ENCODE data around the gene NUTF2.

NUTF2 gene

DNA sequence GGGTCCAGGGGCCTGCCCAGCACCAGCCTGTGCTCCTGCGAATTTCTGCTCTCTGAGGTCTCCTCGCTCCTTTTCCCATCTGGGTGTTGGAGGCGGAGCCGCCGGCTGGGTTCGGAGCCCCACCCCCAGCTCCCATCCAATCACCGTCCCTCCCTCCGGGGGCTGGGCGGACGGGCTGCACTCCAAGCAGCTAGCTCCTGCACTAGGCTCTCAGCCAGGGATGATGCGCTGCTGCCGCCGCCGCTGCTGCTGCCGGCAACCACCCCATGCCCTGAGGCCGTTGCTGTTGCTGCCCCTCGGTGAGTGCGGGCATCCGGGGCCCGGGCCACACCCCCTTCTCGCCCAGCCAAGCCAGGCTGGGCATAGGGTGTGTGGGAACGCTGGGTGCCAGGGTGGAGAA is 38.0 kb downstream of the NUTF2 start, which contains the start of gene NRN1L:
Gene NRN1L, plus strand, starts transcription at position 202 of the 400 bp plus-strand sequence. Its CDS starts 19 bp downstream, at position 221.
- peak within 1 kb of the TSS in 1 of 2 experiments; percentile 20 for H3K4me3 ChIP-seq (ENCODE audit: insufficient read depth in 1 of 2, low read depth in 1 of 2, low read length in 2 of 2)
- H3K9ac ChIP-seq (ENCODE audit: low read length) = peak within 1 kb of the TSS; percentile 56
- no peak within 1 kb of the TSS for H2BK120ac ChIP-seq (ENCODE audit: low read depth, low read length)
- no peak within 1 kb of the TSS for H2BK12ac ChIP-seq (ENCODE audit: low read length in 2 of 2)
- H3K14ac ChIP-seq (ENCODE audit: low read length in 2 of 2) = no peak within 1 kb of the TSS
- H2BK5ac ChIP-seq (ENCODE audit: low read depth, low read length, poor library complexity, severe bottlenecking) = no peak within 1 kb of the TSS
- no peaks in the 10 kb centered on the region for H3K27me3 ChIP-seq (ENCODE audit: control insufficient read depth in 1 of 2, insufficient read depth in 1 of 2, low read length in 2 of 2)
- peaks cover 48 to 80% of the 10 kb centered on the region in 2 experiments for H3K36me3 ChIP-seq (ENCODE audit: control insufficient read depth in 1 of 2, insufficient read depth in 2 of 2, low read depth in 1 of 2, low read length in 2 of 2)
- no peak within 1 kb of the TSS for H2AFZ ChIP-seq (ENCODE audit: low read depth, low read length)
- WGBS = 32% methylated on average over 22 of the region's 22 CpGs
- no peak within 1 kb of the TSS for H3K4ac ChIP-seq (ENCODE audit: low read depth in 1 of 2, low read length in 2 of 2)
- H4K8ac ChIP-seq (ENCODE audit: low read length) = no peak within 1 kb of the TSS
- no peak within 1 kb of the TSS for H3K18ac ChIP-seq (ENCODE audit: low read depth in 1 of 2, low read length in 2 of 2)
- peaks cover 16% of the 10 kb centered on the region for H3K79me1 ChIP-seq (replicated peaks; ENCODE audit: low read length, poor library complexity, severe bottlenecking)
- H3K23ac ChIP-seq (ENCODE audit: low read length in 2 of 2) = no peak within 1 kb of the TSS
- no peak within 1 kb of the TSS for H2BK15ac ChIP-seq (ENCODE audit: low read depth, poor library complexity, severe bottlenecking)
- DNase-seq = peak; percentile 86
- peaks cover 9% of the 10 kb centered on the region for H3K4me1 ChIP-seq (ENCODE audit: control insufficient read depth, insufficient read depth, low read depth, low read length)
- H4K91ac ChIP-seq (ENCODE audit: low read length) = no peak within 1 kb of the TSS
- H3K4me2 ChIP-seq (ENCODE audit: low read length, poor library complexity, severe bottlenecking) = no peak within 1 kb of the TSS
- no peaks in the 10 kb centered on the region for H3K9me3 ChIP-seq (ENCODE audit: control insufficient read depth, low read length)
- no peak within 1 kb of the TSS for H2AK5ac ChIP-seq (ENCODE audit: low read length, severe bottlenecking)
- H3K27ac ChIP-seq (ENCODE audit: low read length, poor library complexity, severe bottlenecking) = no peak within 1 kb of the TSS

DNA sequence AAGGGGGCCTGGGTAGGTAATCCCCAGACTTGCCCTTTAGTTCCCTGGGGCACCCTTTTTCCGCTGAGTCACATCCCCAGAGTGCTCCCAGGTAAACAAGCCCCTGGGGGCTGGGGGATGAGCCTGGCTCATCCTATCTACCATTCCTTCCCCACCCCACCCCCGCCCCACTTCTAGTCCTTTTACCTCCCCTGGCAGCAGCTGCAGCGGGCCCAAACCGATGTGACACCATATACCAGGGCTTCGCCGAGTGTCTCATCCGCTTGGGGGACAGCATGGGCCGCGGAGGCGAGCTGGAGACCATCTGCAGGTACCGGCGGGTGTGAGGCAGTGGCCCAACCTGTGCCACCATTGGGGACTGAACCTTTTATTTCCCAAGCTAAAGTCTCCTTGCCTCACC is 38.8 kb downstream of the NUTF2 start:
- Histone ChIP-seq H3K4ac (ENCODE audit: low read depth in 1 of 2, low read length in 2 of 2) (no peak overlapping the region), H3K4me1 (ENCODE audit: control insufficient read depth, insufficient read depth, low read depth, low read length) (peaks cover 9% of the 10 kb centered on the region), H3K14ac (ENCODE audit: low read length in 2 of 2) (no peak overlapping the region), H2BK5ac (ENCODE audit: low read depth, low read length, poor library complexity, severe bottlenecking) (no peak overlapping the region), H3K27ac (ENCODE audit: low read length, poor library complexity, severe bottlenecking) (no peak overlapping the region), H3K18ac (ENCODE audit: low read depth in 1 of 2, low read length in 2 of 2) (no peak overlapping the region), H3K4me2 (ENCODE audit: low read length, poor library complexity, severe bottlenecking) (no peak overlapping the region), H3K9ac (ENCODE audit: low read length) (no peak overlapping the region), H3K79me1 (replicated peaks; ENCODE audit: low read length, poor library complexity, severe bottlenecking) (peaks cover 11% of the 10 kb centered on the region), H4K8ac (ENCODE audit: low read length) (no peak overlapping the region), H3K23ac (ENCODE audit: low read length in 2 of 2) (no peak overlapping the region), H3K36me3 (ENCODE audit: control insufficient read depth in 1 of 2, insufficient read depth in 2 of 2, low read depth in 1 of 2, low read length in 2 of 2) (peaks cover 39 to 72% of the 10 kb centered on the region in 2 experiments), H2BK12ac (ENCODE audit: low read length in 2 of 2) (no peak overlapping the region), H4K91ac (ENCODE audit: low read length) (no peak overlapping the region), H3K9me3 (ENCODE audit: control insufficient read depth, low read length) (no peaks in the 10 kb centered on the region), H2AK5ac (ENCODE audit: low read length, severe bottlenecking) (no peak overlapping the region), H2AFZ (ENCODE audit: low read depth, low read length) (no peak overlapping the region), H3K27me3 (ENCODE audit: control insufficient read depth in 1 of 2, insufficient read depth in 1 of 2, low read length in 2 of 2) (no peaks in the 10 kb centered on the region), H2BK15ac (ENCODE audit: low read depth, poor library complexity, severe bottlenecking) (no peak overlapping the region), H2BK120ac (ENCODE audit: low read depth, low read length) (no peak overlapping the region), H3K4me3 (ENCODE audit: insufficient read depth in 1 of 2, low read depth in 1 of 2, low read length in 2 of 2) (no peak overlapping the region)
- 92% methylated on average over 12 of the region's 12 CpGs for WGBS
- DNase-seq = no peak

DNA sequence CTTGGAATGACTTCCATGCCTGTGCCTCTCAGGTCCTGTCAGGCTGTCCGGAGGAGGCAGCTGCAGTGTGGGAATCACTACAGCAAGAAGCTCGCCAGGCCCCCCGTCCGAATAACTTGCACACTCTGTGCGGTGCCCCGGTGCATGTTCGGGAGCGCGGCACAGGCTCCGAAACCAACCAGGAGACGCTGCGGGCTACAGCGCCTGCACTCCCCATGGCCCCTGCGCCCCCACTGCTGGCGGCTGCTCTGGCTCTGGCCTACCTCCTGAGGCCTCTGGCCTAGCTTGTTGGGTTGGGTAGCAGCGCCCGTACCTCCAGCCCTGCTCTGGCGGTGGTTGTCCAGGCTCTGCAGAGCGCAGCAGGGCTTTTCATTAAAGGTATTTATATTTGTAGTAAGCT is 39.2 kb downstream of the NUTF2 start:
- H4K91ac ChIP-seq (ENCODE audit: low read length) = no peak overlapping the region
- no peak overlapping the region for H3K27ac ChIP-seq (ENCODE audit: low read length, poor library complexity, severe bottlenecking)
- no peak overlapping the region for H3K18ac ChIP-seq (ENCODE audit: low read depth in 1 of 2, low read length in 2 of 2)
- no peak overlapping the region for H2BK120ac ChIP-seq (ENCODE audit: low read depth, low read length)
- no peak for DNase-seq
- H3K4ac ChIP-seq (ENCODE audit: low read depth in 1 of 2, low read length in 2 of 2) = no peak overlapping the region
- H3K9ac ChIP-seq (ENCODE audit: low read length) = no peak overlapping the region
- no peak overlapping the region for H2BK5ac ChIP-seq (ENCODE audit: low read depth, low read length, poor library complexity, severe bottlenecking)
- no peaks in the 10 kb centered on the region for H3K9me3 ChIP-seq (ENCODE audit: control insufficient read depth, low read length)
- H3K36me3 ChIP-seq (ENCODE audit: control insufficient read depth in 1 of 2, insufficient read depth in 2 of 2, low read depth in 1 of 2, low read length in 2 of 2) = peaks cover 35 to 67% of the 10 kb centered on the region in 2 experiments
- H2BK15ac ChIP-seq (ENCODE audit: low read depth, poor library complexity, severe bottlenecking) = no peak overlapping the region
- H3K23ac ChIP-seq (ENCODE audit: low read length in 2 of 2) = no peak overlapping the region
- H3K27me3 ChIP-seq (ENCODE audit: control insufficient read depth in 1 of 2, insufficient read depth in 1 of 2, low read length in 2 of 2) = no peaks in the 10 kb centered on the region
- no peak overlapping the region for H3K4me3 ChIP-seq (ENCODE audit: insufficient read depth in 1 of 2, low read depth in 1 of 2, low read length in 2 of 2)
- H4K8ac ChIP-seq (ENCODE audit: low read length) = no peak overlapping the region
- H2AFZ ChIP-seq (ENCODE audit: low read depth, low read length) = no peak overlapping the region
- no peak overlapping the region for H3K4me2 ChIP-seq (ENCODE audit: low read length, poor library complexity, severe bottlenecking)
- no peak overlapping the region for H2AK5ac ChIP-seq (ENCODE audit: low read length, severe bottlenecking)
- H3K79me1 ChIP-seq (replicated peaks; ENCODE audit: low read length, poor library complexity, severe bottlenecking) = peaks cover 10% of the 10 kb centered on the region
- WGBS = 96% methylated on average over 17 of the region's 19 CpGs
- no peak overlapping the region for H2BK12ac ChIP-seq (ENCODE audit: low read length in 2 of 2)
- no peak overlapping the region for H3K14ac ChIP-seq (ENCODE audit: low read length in 2 of 2)
- H3K4me1 ChIP-seq (ENCODE audit: control insufficient read depth, insufficient read depth, low read depth, low read length) = peaks cover 9% of the 10 kb centered on the region

DNA sequence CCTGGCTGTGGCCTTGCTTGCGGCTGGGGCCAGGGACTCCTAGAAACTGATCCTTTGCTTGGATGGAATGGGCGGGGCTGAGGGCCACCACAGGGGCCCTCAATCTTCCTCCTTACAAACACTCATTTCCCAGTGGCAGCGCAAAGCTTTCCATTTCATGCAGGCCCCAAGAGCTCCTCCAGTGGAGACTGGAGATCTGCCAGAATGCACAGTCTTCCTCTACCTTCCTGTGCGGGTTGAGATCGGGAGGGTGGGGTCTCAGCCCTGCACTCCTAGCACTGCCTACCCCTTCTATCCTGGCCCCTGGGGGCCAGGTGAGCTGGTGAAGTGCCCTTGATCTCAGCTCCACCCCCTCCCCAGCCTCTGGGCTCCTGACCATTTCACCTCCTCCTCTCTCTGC is 39.7 kb downstream of the NUTF2 start:
- H4K8ac ChIP-seq (ENCODE audit: low read length) = no peak overlapping the region
- H3K27me3 ChIP-seq (ENCODE audit: control insufficient read depth in 1 of 2, insufficient read depth in 1 of 2, low read length in 2 of 2) = no peaks in the 10 kb centered on the region
- WGBS = 91% methylated on average over 5 of the region's 5 CpGs
- H3K4me1 ChIP-seq (ENCODE audit: control insufficient read depth, insufficient read depth, low read depth, low read length) = peaks cover 9% of the 10 kb centered on the region
- no peak overlapping the region for H2AK5ac ChIP-seq (ENCODE audit: low read length, severe bottlenecking)
- H4K91ac ChIP-seq (ENCODE audit: low read length) = no peak overlapping the region
- H3K9me3 ChIP-seq (ENCODE audit: control insufficient read depth, low read length) = no peaks in the 10 kb centered on the region
- H3K14ac ChIP-seq (ENCODE audit: low read length in 2 of 2) = no peak overlapping the region
- no peak overlapping the region for H3K9ac ChIP-seq (ENCODE audit: low read length)
- H3K18ac ChIP-seq (ENCODE audit: low read depth in 1 of 2, low read length in 2 of 2) = no peak overlapping the region
- H2BK12ac ChIP-seq (ENCODE audit: low read length in 2 of 2) = no peak overlapping the region
- H3K4me2 ChIP-seq (ENCODE audit: low read length, poor library complexity, severe bottlenecking) = no peak overlapping the region
- H3K4ac ChIP-seq (ENCODE audit: low read depth in 1 of 2, low read length in 2 of 2) = no peak overlapping the region
- peaks cover 31 to 63% of the 10 kb centered on the region in 2 experiments for H3K36me3 ChIP-seq (ENCODE audit: control insufficient read depth in 1 of 2, insufficient read depth in 2 of 2, low read depth in 1 of 2, low read length in 2 of 2)
- H3K23ac ChIP-seq (ENCODE audit: low read length in 2 of 2) = no peak overlapping the region
- H3K79me1 ChIP-seq (replicated peaks; ENCODE audit: low read length, poor library complexity, severe bottlenecking) = peaks cover 10% of the 10 kb centered on the region
- H3K27ac ChIP-seq (ENCODE audit: low read length, poor library complexity, severe bottlenecking) = no peak overlapping the region
- H2BK120ac ChIP-seq (ENCODE audit: low read depth, low read length) = no peak overlapping the region
- H3K4me3 ChIP-seq (ENCODE audit: insufficient read depth in 1 of 2, low read depth in 1 of 2, low read length in 2 of 2) = no peak overlapping the region
- no peak overlapping the region for H2BK15ac ChIP-seq (ENCODE audit: low read depth, poor library complexity, severe bottlenecking)
- DNase-seq = no peak
- H2AFZ ChIP-seq (ENCODE audit: low read depth, low read length) = no peak overlapping the region
- H2BK5ac ChIP-seq (ENCODE audit: low read depth, low read length, poor library complexity, severe bottlenecking) = no peak overlapping the region
